Stomach (tissue), 4 donors: ENCODE data around the gene HTR1D.

Source experiments
- POLR2A ChIP-seq, 4 donors: fragments of 450-650 bp; IDR thresholded peaks; one replicate each; pipeline ENCODE4 v1.6.1; 2016; ENCODE audit warnings: antibody characterized with exemption in 4 of 4, control low read depth in 2 of 4, mild to moderate bottlenecking in 1 of 4, moderate library complexity in 1 of 4
- POLR2AphosphoS5 ChIP-seq, 3 donors: sonication (generic); formaldehyde crosslinking; IDR thresholded peaks; one replicate each; pipeline ENCODE4 v1.6.1; 2016; ENCODE audit warnings: antibody characterized with exemption in 3 of 3
- TF ChIP-seq, protein P1 (sequence below), 7 experiments: fragments of 450-650 bp in 4 of 7; fragments of 200-600 bp in 3 of 7; sonication (generic) in 3 of 7; IDR thresholded peaks; one replicate each; pipeline ENCODE4 v1.5.1; 2016 to 2019; ENCODE audit warnings: antibody characterized with exemption in 7 of 7, control low read depth in 2 of 7, mild to moderate bottlenecking in 1 of 7

DNA sequence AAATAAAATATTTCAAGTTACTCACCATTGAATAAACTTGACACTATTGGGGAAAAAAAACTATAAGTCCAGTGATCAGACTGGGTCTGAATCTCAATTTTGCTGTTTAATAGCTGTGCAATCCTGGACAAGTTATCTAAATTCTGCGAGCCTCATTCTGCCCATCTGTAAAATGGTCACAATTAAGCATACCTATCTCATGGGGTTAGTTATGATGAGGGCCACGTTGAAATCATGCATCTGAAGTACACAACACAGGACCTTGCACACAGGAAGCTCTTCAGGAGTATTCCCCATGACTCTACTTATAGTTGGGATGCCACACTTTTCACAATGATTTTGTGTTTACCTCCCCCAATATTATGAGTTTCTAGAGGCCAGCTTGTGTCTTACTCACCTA is 3.8 kb upstream of the HTR1D start:
- TF ChIP-seq, protein P1, sequence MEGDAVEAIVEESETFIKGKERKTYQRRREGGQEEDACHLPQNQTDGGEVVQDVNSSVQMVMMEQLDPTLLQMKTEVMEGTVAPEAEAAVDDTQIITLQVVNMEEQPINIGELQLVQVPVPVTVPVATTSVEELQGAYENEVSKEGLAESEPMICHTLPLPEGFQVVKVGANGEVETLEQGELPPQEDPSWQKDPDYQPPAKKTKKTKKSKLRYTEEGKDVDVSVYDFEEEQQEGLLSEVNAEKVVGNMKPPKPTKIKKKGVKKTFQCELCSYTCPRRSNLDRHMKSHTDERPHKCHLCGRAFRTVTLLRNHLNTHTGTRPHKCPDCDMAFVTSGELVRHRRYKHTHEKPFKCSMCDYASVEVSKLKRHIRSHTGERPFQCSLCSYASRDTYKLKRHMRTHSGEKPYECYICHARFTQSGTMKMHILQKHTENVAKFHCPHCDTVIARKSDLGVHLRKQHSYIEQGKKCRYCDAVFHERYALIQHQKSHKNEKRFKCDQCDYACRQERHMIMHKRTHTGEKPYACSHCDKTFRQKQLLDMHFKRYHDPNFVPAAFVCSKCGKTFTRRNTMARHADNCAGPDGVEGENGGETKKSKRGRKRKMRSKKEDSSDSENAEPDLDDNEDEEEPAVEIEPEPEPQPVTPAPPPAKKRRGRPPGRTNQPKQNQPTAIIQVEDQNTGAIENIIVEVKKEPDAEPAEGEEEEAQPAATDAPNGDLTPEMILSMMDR (IDR thresholded peaks at IDR 0.05) = no peak
- TF ChIP-seq POLR2A (IDR thresholded peaks at IDR 0.05) (no peak), POLR2AphosphoS5 (IDR thresholded peaks at IDR 0.05) (no peak)
